ENCODE measurements around the gene ANKMY1. TPM values are rescaled to one million over a fixed set of nuclear protein-coding genes. Genes with fewer than 3 reads are reported as not detected.

Gene ANKMY1
- total RNA-seq, 2 donors from 2014 or later: 15.4 to 22.1 TPM

- no peak for ATAC-seq
- Mint-ChIP-seq H3K36me3 (no peaks in the 10 kb centered on the region), H3K27ac (no peak overlapping the region), H3K9me3 (no peaks in the 10 kb centered on the region)
- no peak for DNase-seq (ENCODE audit: low spot score in 2 of 2)
Observed at GRCh38 chr2:240597419-240598181, 39.8 kb upstream of the ANKMY1 start.

- Mint-ChIP-seq H3K9me3 (no peaks in the 10 kb centered on the region), H3K27ac (no peak overlapping the region), H3K36me3 (no peaks in the 10 kb centered on the region)
- DNase-seq (ENCODE audit: low spot score in 2 of 2) (no peak), ATAC-seq (no peak)
Observed at GRCh38 chr2:240597054-240597418, 39.2 kb upstream of the ANKMY1 start.

GRCh38 chr2:240596491-240596931 lies 38.7 kb upstream of the ANKMY1 start:
- H3K9me3 Mint-ChIP-seq: no peaks in the 10 kb centered on the region
- no peak overlapping the region for H3K27ac Mint-ChIP-seq
- H3K36me3 Mint-ChIP-seq: no peaks in the 10 kb centered on the region
- DNase-seq (ENCODE audit: low spot score in 2 of 2) (no peak), ATAC-seq (no peak)

- no peaks in the 10 kb centered on the region for H3K9me3 Mint-ChIP-seq
- H3K36me3 Mint-ChIP-seq: no peaks in the 10 kb centered on the region
- ATAC-seq (peak in 1 of 2 donors; percentile 7), DNase-seq (ENCODE audit: low spot score in 2 of 2) (no peak)
- H3K27ac Mint-ChIP-seq: no peak overlapping the region
Observed at GRCh38 chr2:240596080-240596460, 38.3 kb upstream of the ANKMY1 start.

GRCh38 chr2:240595381-240596079 lies 37.7 kb upstream of the ANKMY1 start:
- Mint-ChIP-seq H3K36me3 (no peaks in the 10 kb centered on the region), H3K27ac (no peak overlapping the region), H3K9me3 (no peaks in the 10 kb centered on the region)
- DNase-seq (ENCODE audit: low spot score in 2 of 2): peak in 1 of 2 donors; percentile 61
- ATAC-seq: peak; percentile 14 to 72

GRCh38 chr2:240594511-240595380 lies 37.0 kb upstream of the ANKMY1 start:
- DNase-seq (ENCODE audit: low spot score in 2 of 2) (peak in 1 of 2 donors; percentile 38), ATAC-seq (no peak)
- H3K36me3 Mint-ChIP-seq: no peaks in the 10 kb centered on the region
- no peak overlapping the region for H3K27ac Mint-ChIP-seq
- no peaks in the 10 kb centered on the region for H3K9me3 Mint-ChIP-seq

GRCh38 chr2:240593703-240594451 lies 36.1 kb upstream of the ANKMY1 start:
- H3K27ac Mint-ChIP-seq: no peak overlapping the region
- no peaks in the 10 kb centered on the region for H3K9me3 Mint-ChIP-seq
- ATAC-seq: no peak
- H3K36me3 Mint-ChIP-seq: no peaks in the 10 kb centered on the region
- peak in 1 of 2 donors; percentile 44 for DNase-seq (ENCODE audit: low spot score in 2 of 2)

GRCh38 chr2:240593026-240593702 lies 35.4 kb upstream of the ANKMY1 start:
- Mint-ChIP-seq H3K9me3 (no peaks in the 10 kb centered on the region), H3K27ac (no peak overlapping the region), H3K36me3 (no peaks in the 10 kb centered on the region)
- no peak for ATAC-seq
- DNase-seq (ENCODE audit: low spot score in 2 of 2): no peak

- H3K27ac Mint-ChIP-seq: no peak overlapping the region
- DNase-seq (ENCODE audit: low spot score in 2 of 2) (no peak), ATAC-seq (no peak)
- H3K9me3 Mint-ChIP-seq: no peaks in the 10 kb centered on the region
- H3K36me3 Mint-ChIP-seq: no peaks in the 10 kb centered on the region
Observed at GRCh38 chr2:240591784-240592183, 34.0 kb upstream of the ANKMY1 start.

- Mint-ChIP-seq H3K36me3 (no peaks in the 10 kb centered on the region), H3K9me3 (no peaks in the 10 kb centered on the region), H3K27ac (no peak overlapping the region)
- no peak for DNase-seq (ENCODE audit: low spot score in 2 of 2)
- no peak for ATAC-seq
Observed at GRCh38 chr2:240591226-240591625, 33.4 kb upstream of the ANKMY1 start.

- ATAC-seq: no peak
- Mint-ChIP-seq H3K36me3 (peaks cover 4% of the 10 kb centered on the region in 2 donors), H3K9me3 (no peaks in the 10 kb centered on the region), H3K27ac (no peak overlapping the region)
- DNase-seq (ENCODE audit: low spot score in 2 of 2): no peak
Observed at GRCh38 chr2:240590681-240591111, 32.9 kb upstream of the ANKMY1 start.

- H3K27ac Mint-ChIP-seq: peak overlapping the region in 1 of 2 donors; percentile 22
- DNase-seq (ENCODE audit: low spot score in 2 of 2) (no peak), ATAC-seq (no peak)
- H3K36me3 Mint-ChIP-seq: peaks cover 6 to 8% of the 10 kb centered on the region in 2 donors
- H3K9me3 Mint-ChIP-seq: no peaks in the 10 kb centered on the region
Observed at GRCh38 chr2:240589850-240590525, 32.2 kb upstream of the ANKMY1 start.

- ATAC-seq: no peak
Observed at GRCh38 chr2:240589375-240589774, 31.6 kb upstream of the ANKMY1 start.

GRCh38 chr2:240588669-240589068 lies 30.9 kb upstream of the ANKMY1 start:
- no peak for ATAC-seq
- Mint-ChIP-seq H3K27ac (peak overlapping the region; percentile 27 to 84), H3K9me3 (no peaks in the 10 kb centered on the region), H3K36me3 (peaks cover 6 to 8% of the 10 kb centered on the region in 2 donors)
- no peak for DNase-seq (ENCODE audit: low spot score in 2 of 2)

More at GRCh38 chr2:240589375-240589774, 31.6 kb upstream of the ANKMY1 start:
- H3K9me3 Mint-ChIP-seq: no peaks in the 10 kb centered on the region
- no peak for DNase-seq (ENCODE audit: low spot score in 2 of 2)
- peaks cover 6 to 8% of the 10 kb centered on the region in 2 donors for H3K36me3 Mint-ChIP-seq
- peak overlapping the region; percentile 22 to 27 for H3K27ac Mint-ChIP-seq

- Mint-ChIP-seq H3K9me3 (no peaks in the 10 kb centered on the region), H3K36me3 (peaks cover 6 to 8% of the 10 kb centered on the region in 2 donors), H3K27ac (peak overlapping the region; percentile 84 to 96)
- DNase-seq (ENCODE audit: low spot score in 2 of 2) (no peak), ATAC-seq (no peak)
Observed at GRCh38 chr2:240588006-240588655, 30.3 kb upstream of the ANKMY1 start.
